BE2C (cell line): Measurements from ENCODE around the gene SHH.
A peak's percentile ranks its signal among the peaks of the same experiment; 100 is the strongest.

ENCODE experiments used
- DNase-seq: peaks from one replicate; pipeline ENCODE4 v3.0.0-alpha.2; 2020
- H3K27me3 ChIP-seq: fragments of 250-450 bp; sonication (Bioruptor Pico); 2 replicates; pipeline ENCODE4 v1.5.1; 2020; ENCODE audit warnings: mild to moderate bottlenecking
- H3K36me3 ChIP-seq: fragments of 250-450 bp; sonication (Bioruptor Pico); 2 replicates; pipeline ENCODE4 v1.5.1; 2020; ENCODE audit warnings: mild to moderate bottlenecking
- H3K4me1 ChIP-seq: fragments of 250-450 bp; sonication (Bioruptor Pico); 2 replicates; pipeline ENCODE4 v1.5.1; 2020
- H3K4me3 ChIP-seq: 2 replicates; pipeline ENCODE4 v1.5.1; 2011; ENCODE audit warnings: low read depth, low read length
- H3K9me3 ChIP-seq: fragments of 250-450 bp; sonication (Bioruptor Pico); 2 replicates; pipeline ENCODE4 v1.5.1; 2020
- TF ChIP-seq, protein P1 (sequence below): IDR thresholded peaks from 2 replicates; pipeline ENCODE4 v1.5.1; 2012; ENCODE audit warnings: mild to moderate bottlenecking, low read depth, low read length

The SHH gene

DNA sequence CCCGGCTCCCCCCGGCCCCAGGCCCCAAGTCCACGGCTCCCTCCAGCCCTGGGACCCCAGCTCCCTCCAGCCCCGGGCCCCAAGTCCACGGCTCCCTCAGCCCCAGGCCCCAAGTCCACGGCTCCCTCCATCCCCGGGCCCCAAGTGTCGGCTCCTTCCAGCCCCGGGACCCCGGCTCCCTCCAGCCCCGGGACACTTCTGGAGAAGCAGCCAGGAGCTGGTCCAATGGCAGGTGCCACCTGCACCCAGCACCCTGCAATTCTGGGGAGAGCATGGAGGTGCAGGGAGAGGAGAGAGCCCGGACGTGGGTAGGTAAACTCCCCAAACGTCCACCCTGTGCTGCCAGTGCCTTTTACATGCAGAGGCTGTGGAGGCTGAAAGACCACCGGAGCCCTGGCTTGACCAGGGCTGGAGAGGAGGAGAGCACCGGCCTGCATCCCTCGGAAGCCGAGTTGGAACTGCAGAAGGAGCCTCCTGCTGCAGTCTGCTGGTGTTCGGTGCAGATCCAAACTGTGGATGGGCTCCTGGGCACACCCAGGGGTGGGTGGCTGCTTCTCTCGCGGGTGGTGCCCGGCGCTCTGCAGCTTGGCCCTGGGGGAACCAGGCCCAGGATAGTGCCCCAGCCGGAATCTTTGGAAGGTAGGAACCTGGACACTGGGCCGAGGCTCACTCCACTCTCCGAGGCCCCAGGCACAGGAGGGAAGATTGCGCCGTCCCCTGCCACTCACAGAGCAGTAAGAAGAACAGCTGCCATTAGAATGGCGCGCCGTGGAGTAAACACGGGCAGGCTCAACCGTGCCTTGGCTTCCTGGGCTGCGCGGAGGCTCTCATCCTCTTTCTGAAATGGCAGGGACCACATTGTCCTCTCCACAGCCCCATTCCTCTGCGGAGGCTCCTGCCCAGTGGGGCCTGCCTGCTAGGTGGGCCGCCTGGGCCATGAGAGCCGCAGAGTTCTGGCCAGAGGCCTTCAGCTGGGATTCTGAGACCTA lies 14.7 kb downstream of the SHH start:
- TF ChIP-seq, protein P1, sequence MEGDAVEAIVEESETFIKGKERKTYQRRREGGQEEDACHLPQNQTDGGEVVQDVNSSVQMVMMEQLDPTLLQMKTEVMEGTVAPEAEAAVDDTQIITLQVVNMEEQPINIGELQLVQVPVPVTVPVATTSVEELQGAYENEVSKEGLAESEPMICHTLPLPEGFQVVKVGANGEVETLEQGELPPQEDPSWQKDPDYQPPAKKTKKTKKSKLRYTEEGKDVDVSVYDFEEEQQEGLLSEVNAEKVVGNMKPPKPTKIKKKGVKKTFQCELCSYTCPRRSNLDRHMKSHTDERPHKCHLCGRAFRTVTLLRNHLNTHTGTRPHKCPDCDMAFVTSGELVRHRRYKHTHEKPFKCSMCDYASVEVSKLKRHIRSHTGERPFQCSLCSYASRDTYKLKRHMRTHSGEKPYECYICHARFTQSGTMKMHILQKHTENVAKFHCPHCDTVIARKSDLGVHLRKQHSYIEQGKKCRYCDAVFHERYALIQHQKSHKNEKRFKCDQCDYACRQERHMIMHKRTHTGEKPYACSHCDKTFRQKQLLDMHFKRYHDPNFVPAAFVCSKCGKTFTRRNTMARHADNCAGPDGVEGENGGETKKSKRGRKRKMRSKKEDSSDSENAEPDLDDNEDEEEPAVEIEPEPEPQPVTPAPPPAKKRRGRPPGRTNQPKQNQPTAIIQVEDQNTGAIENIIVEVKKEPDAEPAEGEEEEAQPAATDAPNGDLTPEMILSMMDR, result no peak; the same call in 1 of the 2 replicates
- H3K4me3 ChIP-seq, result no peak overlapping the region
- no peaks in the 10 kb centered on the region; the same call in 1 of the 2 replicates for H3K9me3 ChIP-seq
- no peaks in the 10 kb centered on the region for H3K4me1 ChIP-seq
- peaks cover 58% of the 10 kb centered on the region for H3K27me3 ChIP-seq
- no peaks in the 10 kb centered on the region for H3K36me3 ChIP-seq
- no peak for DNase-seq

DNA sequence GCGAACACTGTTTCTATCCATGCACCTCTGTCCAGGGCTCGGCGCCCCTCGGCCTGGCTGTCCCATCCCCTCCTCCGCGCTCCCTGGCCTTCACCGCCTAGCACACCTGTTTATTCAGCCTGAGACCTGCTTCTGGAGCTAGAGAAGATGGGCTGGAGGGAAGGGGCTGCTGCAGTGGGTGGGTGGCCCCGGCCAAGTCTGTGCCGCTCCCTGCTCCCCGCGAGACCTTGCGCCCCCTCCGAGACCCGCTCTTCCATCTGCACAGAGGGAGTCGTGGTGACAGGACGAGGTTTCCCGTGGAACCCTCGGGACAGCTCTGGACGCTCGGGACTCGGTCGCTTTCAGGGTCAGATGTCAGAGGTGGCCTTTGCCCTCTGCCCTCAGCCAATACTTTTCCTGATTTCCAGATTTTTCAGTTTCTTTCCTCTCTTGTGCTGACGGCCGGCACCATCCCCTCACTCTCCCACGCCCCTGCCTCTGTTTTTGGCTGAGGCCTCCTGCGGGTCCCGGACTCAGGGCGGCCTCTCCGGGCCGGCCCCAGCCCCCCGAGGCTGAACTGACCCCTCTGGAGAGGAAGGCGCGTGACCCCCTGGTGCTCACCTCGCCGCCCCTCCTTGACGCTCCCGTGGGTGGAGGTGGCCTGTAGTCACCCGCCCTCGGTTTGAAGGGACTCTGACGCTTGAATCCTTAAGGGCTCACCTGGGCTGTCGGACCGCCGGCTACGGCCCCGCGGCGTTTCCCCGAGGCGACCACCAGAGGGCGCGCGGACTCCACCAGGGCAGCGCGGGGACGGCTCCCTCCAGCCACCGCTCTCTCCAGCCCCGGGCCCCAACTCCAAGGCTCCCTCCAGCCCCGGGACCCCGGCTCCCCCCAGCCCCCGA lies 15.6 kb downstream of the SHH start:
- Histone ChIP-seq H3K36me3 (no peaks in the 10 kb centered on the region), H3K4me3 (no peak overlapping the region), H3K27me3 (peaks cover 52% of the 10 kb centered on the region), H3K4me1 (no peaks in the 10 kb centered on the region), H3K9me3 (no peaks in the 10 kb centered on the region; the same call in 1 of the 2 replicates)
- peak; percentile 71 for DNase-seq
- TF ChIP-seq, protein P1, result peak; percentile 43

DNA sequence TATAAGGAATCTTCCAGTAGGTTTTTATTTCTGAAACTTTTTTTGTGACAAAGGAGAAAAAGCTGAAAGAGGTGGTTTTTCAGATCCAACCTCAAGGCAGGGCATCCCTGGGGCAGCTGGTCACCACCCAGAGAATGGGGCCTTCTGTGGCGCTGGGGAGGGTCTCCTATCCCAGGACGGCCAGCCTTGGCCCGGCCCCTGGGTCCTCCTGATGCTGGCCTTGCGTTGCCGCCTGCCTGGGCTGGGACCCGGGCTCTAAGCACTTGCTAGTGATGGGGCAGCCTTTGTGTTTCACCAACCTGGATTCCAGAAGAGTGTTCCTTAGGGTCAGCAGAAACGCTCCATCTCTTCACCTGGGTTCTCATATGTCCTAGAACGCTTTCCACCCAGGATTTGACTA lies 16.3 kb downstream of the SHH start:
- no peak overlapping the region for H3K4me3 ChIP-seq
- H3K27me3 ChIP-seq, result peaks cover 45% of the 10 kb centered on the region
- TF ChIP-seq, protein P1, result no peak
- no peaks in the 10 kb centered on the region for H3K36me3 ChIP-seq
- DNase-seq, result no peak
- H3K9me3 ChIP-seq, result no peaks in the 10 kb centered on the region; the same call in 1 of the 2 replicates
- H3K4me1 ChIP-seq, result no peaks in the 10 kb centered on the region

DNA sequence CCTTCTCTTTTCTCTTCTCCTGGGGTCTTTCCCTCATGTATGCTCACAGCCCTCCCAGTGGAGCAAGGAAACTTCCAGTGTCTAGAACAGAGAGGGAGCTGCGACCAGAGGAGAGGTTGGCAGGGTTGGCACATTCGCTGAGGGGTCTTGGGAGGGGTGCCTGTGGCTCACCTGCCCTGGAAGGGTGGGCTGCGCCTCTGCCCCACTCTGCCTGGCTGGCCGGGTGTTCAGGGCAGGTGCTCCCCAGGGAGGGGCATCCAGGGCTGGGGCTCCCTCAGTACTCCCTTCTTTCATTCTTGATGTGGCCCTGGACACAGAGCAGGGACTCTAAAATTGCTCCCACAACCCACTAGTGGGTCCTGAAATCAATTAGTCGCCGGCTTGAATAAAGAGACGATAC lies 16.9 kb downstream of the SHH start:
- H3K36me3 ChIP-seq, result no peaks in the 10 kb centered on the region
- DNase-seq, result no peak
- H3K4me3 ChIP-seq, result no peak overlapping the region
- no peaks in the 10 kb centered on the region; the same call in 1 of the 2 replicates for H3K9me3 ChIP-seq
- TF ChIP-seq, protein P1, result no peak
- H3K27me3 ChIP-seq, result peaks cover 39% of the 10 kb centered on the region
- H3K4me1 ChIP-seq, result no peaks in the 10 kb centered on the region

DNA sequence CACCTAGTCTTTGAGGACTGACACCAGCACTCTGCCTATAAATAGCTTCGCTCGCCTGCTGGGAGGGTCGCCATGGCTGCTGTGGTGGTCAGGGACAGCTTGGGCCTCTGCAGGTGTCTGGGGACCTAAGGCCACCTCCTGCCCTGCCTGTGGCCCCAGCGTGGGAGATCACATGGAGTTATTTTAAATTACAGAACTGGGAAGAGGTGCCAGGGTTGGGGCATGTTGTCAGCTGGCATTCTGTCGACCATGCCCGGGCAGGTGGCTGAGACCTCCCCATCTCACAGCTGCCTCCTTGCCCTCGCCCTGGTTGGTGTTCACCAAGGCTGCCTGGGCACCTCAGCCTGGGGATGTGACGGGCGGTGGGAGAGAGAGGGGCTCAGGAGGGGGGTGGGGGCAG lies 18.1 kb downstream of the SHH start:
- Histone ChIP-seq H3K4me3 (no peak overlapping the region), H3K4me1 (no peaks in the 10 kb centered on the region), H3K27me3 (peaks cover 27% of the 10 kb centered on the region), H3K36me3 (no peaks in the 10 kb centered on the region), H3K9me3 (no peaks in the 10 kb centered on the region; the same call in 1 of the 2 replicates)
- TF ChIP-seq, protein P1, result no peak
- no peak for DNase-seq
